NCI-H226 (cell line): ENCODE results near the gene RASSF3.
"Not testable (repeated sequence)": the region's sequence is repeated elsewhere in the genome, so short reads cannot be mapped to it uniquely, and the experiment has no call there.

ENCODE experiments used
- DNase-seq: peaks from one replicate; pipeline ENCODE4 v3.0.0-alpha.2; 2015

Gene RASSF3

DNA sequence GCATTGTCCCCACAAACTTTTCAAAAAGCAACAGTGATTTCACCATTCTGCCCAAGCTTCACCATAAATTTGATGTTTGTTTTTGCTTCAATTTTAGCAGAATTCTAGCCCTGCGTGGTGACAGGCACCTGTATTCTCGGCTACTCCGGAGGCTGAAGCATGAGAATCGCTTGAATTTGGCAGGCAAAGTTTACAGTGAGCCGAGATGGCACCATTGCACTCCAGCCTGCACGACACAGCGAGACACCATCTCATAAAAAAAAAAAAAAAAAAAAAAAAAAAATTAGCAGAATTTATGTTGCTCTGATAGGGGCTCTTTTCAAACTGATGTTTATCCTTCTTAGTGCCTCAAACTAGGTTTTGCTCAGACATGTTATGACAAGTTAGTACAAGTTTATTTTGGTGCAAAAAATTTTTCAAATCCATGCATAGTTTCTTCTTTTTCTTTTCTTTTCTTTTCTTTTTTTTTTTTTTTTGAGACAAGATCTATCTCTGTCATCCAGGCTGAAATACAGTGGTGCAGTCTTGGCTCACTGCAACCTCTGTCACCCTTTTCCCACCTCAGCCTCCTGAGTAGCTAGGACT, 24.3 kb downstream of the RASSF3 start:
- no peak for DNase-seq

DNA sequence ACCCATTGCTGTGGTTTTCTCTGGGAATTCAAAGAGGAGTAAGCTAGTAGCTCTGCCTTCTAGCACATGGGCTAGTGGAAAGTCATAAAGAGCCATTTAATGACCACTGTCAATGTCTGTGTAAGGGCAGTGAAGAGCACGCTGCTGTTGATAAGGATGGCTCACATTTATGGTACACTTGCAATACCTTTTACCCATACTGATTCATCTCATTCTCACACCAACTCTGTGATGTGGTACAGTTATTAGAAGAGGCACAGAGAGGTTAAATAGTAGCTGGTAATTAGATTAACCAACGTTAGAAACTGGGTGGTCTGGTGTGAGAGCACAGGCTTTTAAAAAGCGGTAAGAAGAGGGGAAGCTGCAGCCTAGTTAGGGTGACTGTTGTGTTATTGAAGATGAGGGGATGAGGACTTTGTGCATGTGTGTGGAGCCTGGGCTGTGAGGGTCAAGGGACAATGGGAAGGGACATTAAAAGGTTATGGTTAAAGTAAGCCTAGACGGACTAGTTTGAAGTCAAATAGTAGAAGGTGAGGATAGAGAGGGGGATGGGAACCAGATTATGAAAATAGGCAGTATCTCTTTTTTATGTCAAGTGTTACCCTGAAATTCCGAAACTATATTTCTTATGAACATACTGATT, 25.2 kb downstream of the RASSF3 start:
- no peak for DNase-seq

DNA sequence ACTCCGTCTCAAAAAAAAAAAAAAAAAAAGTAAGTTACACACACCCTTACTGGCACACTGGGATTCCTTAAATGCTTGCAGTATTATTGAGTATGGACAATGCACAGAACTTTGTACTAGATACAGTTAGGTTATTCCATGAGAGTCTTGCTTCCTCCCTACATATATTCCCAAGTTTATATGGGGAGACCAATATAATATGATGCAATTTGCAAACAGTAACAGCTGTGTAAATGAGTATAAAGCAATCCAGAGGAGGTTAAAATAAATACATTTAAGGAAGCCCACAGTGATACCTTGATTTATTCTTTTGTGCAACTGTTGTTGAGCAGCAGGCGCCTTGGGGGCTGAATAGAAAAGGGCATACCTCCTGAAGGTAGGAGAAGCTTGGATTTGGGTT, 26.6 kb downstream of the RASSF3 start:
- DNase-seq: no peak

DNA sequence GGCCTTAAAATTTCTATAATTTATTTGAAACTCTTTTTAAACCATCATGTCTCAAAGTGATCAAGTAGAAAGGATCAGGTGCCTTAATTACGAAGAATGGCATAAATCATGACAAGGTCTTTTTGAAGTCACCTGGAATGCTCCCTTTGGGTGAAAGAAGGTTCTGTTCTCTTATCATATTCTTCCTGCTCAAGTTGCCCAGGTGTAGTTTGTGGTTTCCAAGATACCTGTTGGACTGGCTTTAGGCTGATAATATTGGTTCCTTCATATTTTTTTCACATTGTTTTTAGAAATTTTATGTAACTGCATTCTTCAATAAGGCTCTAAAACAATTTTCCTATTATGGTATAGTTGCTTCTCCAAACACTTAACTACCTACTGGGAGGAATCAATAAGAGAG, 29.2 kb downstream of the RASSF3 start:
- no peak for DNase-seq

DNA sequence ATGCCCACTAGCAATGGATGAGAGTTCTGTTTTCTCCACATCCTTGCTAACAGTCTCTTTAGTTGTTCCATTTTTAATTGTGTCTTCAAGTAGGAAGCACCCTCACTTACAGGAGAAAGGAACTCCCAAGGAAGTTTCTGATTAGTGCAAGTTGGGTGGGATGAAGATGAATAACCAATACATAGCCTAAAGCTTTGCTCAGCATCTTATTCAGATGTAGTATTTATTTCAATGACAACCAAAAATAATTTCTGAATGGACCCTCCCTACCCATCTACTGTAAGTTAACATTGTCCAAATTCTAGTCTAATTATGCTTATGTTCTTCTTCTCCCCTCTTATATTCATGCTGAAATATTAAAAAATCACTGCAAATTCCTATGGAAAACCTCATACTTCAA, 36.0 kb downstream of the RASSF3 start:
- DNase-seq: no peak

DNA sequence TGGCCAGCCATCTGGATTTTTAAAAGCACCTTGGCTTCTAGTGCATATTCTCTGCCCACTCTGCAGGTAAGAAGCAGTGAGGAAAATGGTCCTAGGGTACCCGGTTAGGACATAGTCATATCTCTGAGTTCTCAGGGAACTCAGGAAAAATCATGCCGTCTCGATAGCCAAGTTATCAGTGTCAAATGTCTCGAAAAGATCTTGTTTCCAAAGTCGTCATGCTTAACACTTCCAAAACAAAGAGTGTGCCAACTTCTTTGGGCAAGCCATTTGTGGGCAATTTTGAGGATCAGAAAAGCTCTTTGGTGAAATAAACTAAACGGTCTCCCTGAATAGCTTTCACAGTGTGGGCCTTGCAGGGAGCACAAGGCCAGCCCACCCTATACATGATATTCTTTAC, 39.2 kb downstream of the RASSF3 start:
- DNase-seq: no peak

DNA sequence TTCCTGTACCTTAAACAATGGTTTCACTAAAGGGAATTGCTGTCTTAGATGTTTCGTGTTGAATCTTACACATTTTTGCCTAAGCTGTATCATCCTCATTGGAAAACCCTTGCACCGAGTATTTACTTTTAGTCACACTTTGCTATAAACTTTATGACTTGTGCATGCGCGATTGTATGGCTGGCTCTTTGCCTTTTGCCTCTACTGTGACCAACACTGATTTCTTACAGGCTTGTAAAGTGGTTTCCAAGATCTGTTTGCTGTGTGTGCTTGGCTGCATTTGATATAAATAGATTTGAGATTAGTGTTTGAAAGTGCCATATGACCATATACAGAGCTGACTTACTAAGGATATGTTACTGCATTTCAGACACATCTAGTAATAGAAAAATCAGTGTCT, 40.5 kb downstream of the RASSF3 start:
- no peak for DNase-seq

DNA sequence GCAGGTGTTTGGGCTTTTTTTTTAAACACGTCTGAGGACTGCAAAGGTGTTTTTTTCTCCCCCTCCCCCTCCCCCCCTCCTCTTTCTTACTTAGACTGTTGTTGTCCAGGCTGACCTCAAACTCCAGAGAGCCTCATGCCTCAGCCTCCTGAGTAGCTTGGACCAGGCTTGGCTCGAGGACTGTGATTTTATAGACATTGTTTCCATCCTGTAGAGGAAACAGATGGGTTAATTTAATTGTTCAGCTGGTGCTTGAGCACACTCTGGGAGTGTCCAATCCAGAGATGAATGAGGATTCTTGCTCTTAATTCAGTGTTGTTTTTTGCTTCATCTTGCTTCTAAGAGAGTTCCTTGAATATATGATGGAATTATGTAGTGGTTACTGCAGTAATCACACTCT, 42.1 kb downstream of the RASSF3 start:
- DNase-seq: no peak

DNA sequence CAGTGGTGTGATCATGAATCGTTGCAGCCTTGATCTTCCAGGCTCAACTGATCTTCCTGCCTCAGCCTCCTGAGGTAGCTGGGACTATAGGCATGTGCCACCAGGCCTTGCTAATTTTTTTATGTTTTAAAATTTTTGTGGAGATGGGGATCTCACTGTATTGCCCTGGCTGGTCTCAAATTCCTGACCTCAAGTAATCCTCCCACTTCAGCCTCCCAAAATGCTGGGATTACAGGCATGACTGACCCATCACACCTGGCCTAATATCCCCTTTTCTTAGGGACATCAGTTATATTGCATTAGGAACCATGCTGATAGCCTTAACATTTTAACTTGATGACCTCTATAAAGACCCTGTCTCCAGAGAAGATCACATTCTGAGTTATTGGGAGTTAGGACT, 42.8 kb downstream of the RASSF3 start:
- DNase-seq: no peak

DNA sequence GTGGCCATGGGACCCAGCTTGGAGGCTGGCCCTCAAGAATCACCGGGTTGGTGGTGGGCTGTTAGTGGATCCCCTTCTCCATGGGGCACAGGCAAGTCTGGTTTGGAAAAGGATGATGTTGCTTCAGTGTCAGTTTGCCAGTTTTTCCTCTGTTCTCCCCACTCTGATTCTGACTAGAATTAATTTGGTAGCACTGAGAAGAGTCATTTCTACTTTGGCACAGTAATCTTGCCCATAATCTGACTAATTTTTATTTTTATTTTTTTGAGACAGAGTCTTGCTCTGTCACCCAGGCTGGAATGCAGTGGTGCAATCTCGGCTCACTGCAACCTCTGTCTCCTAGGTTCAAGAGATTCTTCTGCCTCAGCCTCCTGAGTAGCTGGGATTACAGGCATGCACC, 43.6 kb downstream of the RASSF3 start:
- DNase-seq: not testable (repeated sequence)

DNA sequence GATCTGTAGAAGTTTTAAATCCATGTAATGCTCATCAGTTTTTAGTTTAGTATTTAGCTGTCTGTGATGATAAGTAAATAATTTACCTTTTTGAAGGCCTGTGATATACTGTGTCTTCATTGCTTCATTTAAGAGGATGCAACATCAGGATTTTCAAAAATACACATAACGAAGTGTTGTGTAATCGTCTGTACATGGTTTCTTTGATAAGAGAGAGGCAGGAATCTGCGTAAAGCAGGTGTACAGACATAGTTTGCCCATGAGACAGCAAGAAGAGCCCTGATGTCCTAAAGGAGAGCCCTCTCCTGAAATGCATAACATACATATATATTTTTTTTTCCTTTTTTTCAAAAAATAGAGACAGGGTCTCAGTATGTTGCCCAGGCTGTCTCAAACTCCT, 44.8 kb downstream of the RASSF3 start:
- DNase-seq: peak; percentile 88

DNA sequence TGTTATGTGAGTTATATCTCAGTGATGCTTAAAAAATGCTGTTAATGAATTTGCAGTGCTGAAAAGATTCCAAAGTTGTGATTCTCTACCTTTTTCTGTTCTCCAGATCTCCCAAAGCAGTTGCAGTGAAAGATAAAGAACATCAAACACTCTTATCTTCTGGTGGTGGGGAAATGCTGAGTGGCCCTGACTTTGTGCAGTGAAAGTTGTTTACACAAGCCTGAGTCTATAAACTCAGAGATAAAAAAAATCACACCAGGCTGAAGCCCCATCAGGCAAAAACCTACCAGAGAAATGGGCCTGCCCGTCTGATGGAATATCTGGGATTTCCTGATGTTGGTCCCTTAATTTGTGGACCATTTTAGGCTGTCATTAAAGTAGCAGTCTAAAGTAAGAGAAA, 46.1 kb downstream of the RASSF3 start:
- peak; percentile 77 for DNase-seq

DNA sequence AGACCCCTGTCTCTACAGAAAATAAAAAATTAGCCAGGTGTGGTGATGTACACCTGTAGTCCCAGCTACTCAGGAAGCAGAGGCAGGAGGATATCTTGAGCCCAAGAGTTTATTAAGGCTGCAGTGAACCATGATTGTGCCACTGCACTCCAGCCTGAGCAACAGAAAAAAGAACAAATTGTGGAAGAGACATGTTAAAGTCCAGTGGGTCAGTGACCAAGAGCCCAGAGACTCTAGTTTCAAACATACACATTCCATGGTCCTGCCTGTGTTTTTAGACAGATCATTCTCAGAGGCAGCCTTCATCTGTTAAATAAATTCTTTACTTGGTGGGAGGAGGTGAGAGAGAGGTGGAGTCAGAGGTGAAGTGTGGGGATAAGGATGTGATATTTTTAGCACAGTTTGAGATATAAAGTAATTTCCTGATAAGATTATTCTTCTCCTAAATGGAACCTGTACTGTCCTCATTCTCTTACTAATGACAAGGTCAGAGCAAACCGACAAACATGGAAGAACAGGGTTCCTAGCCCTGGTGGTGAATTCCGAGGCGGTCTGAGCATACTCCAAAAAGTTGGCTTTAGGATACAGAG, 48.7 kb downstream of the RASSF3 start:
- DNase-seq: no peak

DNA sequence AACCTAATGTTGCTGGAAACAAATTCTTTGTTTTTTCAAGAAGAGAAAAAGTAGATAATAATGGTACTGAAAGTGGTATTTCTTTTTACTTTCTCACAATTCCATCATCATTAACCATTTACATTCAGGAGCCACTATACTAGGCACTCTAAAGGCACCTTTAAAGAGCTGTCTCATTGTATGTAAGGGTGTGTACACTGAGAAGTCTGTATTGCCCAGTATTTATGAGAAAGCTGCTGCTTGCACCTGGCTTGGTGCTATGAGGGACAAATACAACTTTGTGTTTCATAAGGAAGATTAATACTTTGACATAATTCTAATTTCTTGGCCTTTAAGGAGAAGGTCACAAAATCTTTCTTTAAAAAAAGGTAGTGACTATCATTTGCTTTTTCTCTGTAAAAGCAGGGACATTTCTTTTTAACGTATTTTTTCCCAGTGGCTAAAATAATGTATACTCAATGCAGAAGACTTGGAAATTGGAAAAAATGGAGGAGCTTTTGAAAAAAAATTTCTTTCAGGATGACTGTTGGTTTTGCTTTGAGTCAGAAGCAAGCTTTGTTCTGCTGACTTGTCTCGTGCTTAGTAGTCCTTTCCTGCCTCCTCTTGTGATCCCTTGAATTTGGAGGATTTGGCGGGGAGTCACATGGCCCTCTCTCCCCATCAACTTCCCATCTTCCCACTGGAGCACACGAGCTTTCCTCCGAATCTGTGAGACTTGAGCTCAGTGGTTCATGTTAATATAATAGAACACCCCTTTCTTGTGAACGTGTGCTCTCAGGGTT, 50.1 kb downstream of the RASSF3 start:
- no peak for DNase-seq

DNA sequence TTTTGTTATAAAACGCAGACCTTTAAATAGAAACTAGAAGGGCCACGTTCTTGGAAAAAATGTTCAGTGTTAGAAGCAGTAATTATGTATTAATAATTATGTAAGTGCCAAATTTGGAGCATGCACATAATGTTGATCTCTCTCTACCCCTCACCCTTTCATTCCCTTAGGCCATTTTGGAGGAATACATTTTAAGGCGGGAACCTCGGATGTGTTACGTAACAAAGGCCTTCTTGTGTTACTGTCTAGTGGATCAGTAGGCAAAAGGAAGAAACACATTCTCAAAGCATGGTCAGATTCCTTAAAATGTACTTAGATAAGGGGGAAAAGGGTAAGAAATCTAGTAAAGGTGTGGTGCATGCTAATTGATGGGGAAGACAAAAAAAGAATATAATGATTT, 52.7 kb downstream of the RASSF3 start:
- peak; percentile 42 for DNase-seq

DNA sequence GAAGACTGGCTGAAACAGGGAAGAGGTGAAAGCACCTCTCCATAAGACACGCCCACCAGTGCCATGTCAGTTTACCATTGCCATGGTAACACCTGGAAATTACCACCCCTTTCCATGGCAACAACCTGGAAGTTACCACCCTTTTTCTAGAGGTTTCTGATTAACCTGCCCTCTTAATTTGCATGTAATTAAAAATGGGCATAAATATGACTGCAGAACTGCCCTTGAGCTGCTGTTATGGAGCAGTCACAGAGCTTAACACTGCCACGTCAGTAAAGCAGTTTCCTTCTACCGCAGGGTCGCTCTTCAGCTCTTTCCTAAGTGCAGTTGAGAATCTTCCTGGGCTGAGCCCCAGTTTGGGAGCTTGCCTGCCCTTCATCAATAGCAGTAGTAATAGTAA, 55.2 kb downstream of the RASSF3 start:
- DNase-seq: no peak

DNA sequence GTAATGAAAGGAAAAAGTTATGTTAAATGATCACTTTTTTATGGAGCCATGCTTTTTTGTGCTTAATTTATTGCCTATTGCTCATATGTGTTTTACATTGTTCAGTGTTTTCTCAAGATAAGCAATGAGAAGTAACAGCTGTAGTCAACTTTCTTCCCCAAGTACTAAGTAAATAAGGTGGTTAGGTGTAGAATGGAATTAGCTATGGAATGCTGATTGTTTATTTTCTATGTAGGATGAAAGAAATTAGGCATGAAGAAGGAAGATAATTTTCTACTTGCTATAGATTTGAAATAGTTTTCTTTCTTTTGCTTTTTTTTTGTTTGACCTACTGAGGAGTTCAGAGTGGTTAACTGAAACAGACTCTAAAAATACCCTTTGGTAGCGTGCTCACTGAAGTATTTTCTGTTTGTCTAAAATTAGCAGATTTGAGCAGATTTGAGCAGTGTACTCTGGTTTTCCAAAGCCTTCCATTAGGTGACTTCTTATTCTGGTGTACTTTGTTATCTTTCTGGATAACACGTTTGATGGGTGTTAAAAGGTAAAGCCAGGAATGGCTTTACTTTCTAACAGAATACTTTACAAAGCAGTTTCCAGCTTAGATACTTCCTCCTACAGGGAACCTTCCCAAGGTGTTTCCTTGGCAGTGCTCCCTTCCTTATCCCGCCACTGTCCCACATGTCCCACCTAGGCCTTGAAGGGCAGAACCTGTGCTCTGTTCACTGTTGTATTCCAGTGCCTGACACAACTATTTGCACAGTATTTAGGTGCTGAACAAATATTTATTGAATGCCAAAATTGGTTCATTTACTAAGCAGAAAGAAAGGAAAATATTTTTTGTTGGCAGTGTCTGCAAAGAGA, 56.0 kb downstream of the RASSF3 start:
- DNase-seq: no peak

DNA sequence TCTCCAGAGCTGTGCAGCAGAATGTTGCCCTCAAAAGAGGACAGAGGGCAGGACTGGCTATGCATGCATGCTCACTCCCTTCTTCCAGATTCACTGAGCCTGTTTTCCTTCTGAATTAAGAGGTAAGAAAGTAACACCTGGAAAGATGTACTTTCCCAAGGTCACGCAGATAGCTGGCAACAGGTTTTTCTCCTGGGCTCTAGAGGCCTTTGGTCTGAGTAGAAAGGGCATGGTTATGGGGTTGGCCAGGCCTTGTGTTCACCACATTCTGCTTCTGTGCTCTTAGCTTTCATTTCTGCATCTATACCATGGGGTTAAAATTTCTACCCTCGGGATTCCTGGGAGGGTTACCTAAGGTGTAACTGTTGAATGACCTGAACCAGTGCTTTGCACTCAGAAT, 57.5 kb downstream of the RASSF3 start:
- no peak for DNase-seq

DNA sequence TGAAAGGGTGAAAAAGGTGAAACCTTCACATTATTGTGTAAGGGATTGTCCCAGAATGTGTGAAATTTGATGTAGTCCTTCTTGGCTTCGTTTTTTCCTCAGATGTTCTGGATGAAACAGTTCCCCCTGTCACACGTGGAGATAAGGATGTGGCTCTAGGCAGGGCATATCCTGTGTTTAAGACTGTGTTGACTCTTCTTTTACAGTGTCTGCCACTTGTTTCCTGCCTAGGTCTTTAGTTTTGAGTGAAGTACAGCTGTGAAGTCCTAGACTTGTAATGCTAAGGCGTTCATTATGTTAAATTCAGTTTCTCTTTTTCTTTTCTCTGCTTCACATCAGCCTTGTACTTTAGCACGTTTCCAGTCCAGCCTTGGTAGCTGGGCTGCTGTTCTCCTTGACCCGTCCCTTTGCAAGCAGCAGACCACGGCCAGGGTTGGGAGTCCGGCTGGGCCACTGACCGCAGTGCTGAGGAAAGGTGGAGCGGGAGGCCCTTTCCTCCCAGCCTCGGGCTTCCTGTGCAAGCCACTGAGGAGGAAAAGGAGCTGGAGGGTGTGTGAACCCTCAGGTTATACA, 59.1 kb downstream of the RASSF3 start:
- peak; percentile 54 for DNase-seq

DNA sequence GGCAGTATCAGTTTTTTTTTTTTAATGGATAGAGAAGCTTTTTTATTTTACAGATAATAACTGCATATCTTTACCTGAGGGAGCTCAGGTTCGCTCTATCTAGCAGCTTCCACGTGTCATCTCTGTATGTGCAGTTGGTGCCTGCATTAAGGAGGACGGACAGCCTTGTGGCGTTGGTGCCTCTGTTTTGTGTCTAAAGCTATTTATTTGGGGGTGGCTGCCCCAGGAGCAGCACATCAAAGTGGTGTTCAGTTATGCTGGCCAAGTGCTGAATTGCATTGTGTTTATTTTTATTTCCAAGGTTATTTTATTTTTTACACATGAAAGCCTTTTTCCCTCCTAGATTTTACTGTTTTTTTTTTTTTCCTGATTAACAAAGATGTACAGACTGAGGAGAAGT, 59.7 kb downstream of the RASSF3 start:
- no peak for DNase-seq

DNA sequence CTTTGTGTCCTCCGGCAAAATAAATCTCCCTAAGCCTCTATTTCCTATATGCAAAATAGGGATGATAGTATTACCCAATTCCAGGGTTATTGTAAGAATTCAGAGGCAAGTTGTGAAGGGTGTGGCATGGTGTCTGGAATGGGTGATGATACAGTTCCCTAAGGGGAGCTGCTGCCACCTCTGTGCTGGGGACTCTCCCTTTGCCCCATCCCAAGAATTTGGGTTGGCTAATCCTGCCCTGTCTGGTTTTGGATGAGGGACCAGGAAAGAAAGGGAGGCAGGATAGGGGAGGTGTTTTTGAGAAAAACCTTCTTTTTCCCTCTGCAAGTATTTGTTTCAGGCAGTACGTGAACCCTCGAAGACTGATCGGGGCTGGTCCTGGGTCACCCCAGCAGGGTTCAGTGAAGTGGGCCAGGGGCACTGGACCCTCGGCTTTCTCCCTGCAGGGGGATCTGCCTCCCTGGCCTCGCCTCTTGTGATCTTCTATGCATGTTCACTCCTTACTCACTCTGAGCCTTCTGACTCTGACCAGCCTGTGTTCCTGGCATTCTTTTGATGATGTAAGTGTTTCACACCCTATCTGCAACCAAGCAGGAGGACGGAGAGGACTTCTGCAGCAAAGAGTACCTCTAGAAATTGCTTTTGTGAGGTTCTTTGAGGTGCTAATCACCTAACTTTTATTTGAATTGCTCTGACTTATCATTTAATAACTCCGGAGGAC, 60.8 kb downstream of the RASSF3 start:
- peak; percentile 82 for DNase-seq

DNA sequence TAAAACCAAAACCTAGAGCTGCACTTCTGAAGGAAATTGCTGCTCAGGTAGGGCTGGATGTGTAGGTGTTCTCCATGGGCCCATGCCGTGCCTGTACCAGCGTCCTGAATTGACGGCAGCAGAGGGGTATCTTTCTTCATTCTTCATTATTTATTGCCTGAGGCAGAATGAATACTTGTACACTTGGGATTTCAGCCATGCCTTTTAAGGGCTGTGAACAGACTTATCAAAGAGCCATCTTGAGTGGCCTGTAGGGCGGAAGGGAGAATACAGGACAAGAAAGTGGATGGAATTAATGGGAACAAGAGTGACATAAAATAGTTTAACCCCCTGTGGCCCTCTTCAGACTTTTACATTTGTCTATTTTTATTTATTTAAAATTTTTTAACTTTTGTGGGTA, 61.4 kb downstream of the RASSF3 start:
- DNase-seq: no peak
